ENCODE data around the gene CDK5RAP3. TPM values are rescaled to one million over a fixed set of nuclear protein-coding genes. Genes with fewer than 3 reads are reported as not detected.

Gene CDK5RAP3
- total and polyA plus RNA-seq, 2 of the 13 experiments (the other 11 are each of a cell fraction or from before 2014, with no cell fraction given), result 128 to 154 TPM

GRCh38 chr17:48025040-48025903 lies 54.4 kb downstream of the CDK5RAP3 start (continued):
- TF ChIP-seq GATA4 (IDR thresholded peaks at IDR 0.05; ENCODE audit: borderline replicate concordance, low read depth), result no peak
- TF ChIP-seq ZNF460 (CRISPR knock-in tag; IDR thresholded peaks at IDR 0.05; ENCODE audit: borderline replicate concordance), result no peak
- TF ChIP-seq SP1 (IDR thresholded peaks at IDR 0.05), result no peak
- TF ChIP-seq SP1 (CRISPR knock-in tag; IDR thresholded peaks at IDR 0.05), result peak; percentile 91
- TF ChIP-seq KDM3A (CRISPR knock-in tag; IDR thresholded peaks at IDR 0.05; ENCODE audit: low read depth), result peak; percentile 91; the same call in 1 of the 2 replicates
- TF ChIP-seq KLF9 (CRISPR knock-in tag; IDR thresholded peaks at IDR 0.05; ENCODE audit: low read depth), result peak; percentile 52; the same call in 1 of the 2 replicates
- TF ChIP-seq ETV5 (CRISPR knock-in tag; IDR thresholded peaks at IDR 0.05; ENCODE audit: borderline replicate concordance), result peak; percentile 30; the same call in 1 of the 2 replicates
- peak; percentile 18 for TF ChIP-seq XRCC5 (optimal IDR thresholded peaks at IDR 0.05; ENCODE audit: low read length)
- no peak for TF ChIP-seq ZBTB8A (CRISPR knock-in tag; IDR thresholded peaks at IDR 0.05; ENCODE audit: borderline replicate concordance, low read depth)
- 0 out of 2 replicates have a peak, but pooled peaks have one; percentile 28 for TF ChIP-seq PHF8 (CRISPR knock-in tag; IDR thresholded peaks at IDR 0.05)
- TF ChIP-seq ZNF136 (CRISPR knock-in tag; IDR thresholded peaks at IDR 0.05; ENCODE audit: low read depth), result 0 out of 2 replicates have a peak, but pooled peaks have one; percentile 70
- TF ChIP-seq SNAPC4 (CRISPR knock-in tag; IDR thresholded peaks at IDR 0.05), result no peak
- TF ChIP-seq TERF1 (CRISPR knock-in tag; IDR thresholded peaks at IDR 0.05), result no peak
- no peak for TF ChIP-seq ZNF12 (CRISPR knock-in tag; IDR thresholded peaks at IDR 0.05)
- no peak for TF ChIP-seq ETS1 (CRISPR knock-in tag; IDR thresholded peaks at IDR 0.05)
- TF ChIP-seq ZNF335 (CRISPR knock-in tag; IDR thresholded peaks at IDR 0.05), result peak; percentile 54; the same call in 1 of the 2 replicates
- no peak for TF ChIP-seq GLI4 (CRISPR knock-in tag; IDR thresholded peaks at IDR 0.05; ENCODE audit: borderline replicate concordance)
- no peak for TF ChIP-seq PAX8 (CRISPR knock-in tag; IDR thresholded peaks at IDR 0.05; ENCODE audit: borderline replicate concordance)
- TF ChIP-seq JDP2 (CRISPR knock-in tag; IDR thresholded peaks at IDR 0.05; ENCODE audit: borderline replicate concordance), result no peak
- no peak for TF ChIP-seq THYN1 (CRISPR knock-in tag; IDR thresholded peaks at IDR 0.05; ENCODE audit: borderline replicate concordance, low read depth)
